CD4-positive, alpha-beta memory T cell (primary cell): ENCODE measurements around the gene RABGAP1. TPM values are rescaled to one million over a fixed set of nuclear protein-coding genes. Genes with fewer than 3 reads are reported as not detected.

Experiments
- CTCF ChIA-PET: fragments of 350-600 bp; sonication (Branson Sonifier 250); formaldehyde crosslinking; loops from one replicate; lab custom pipeline; 2021; ENCODE audit warnings: inconsistent platforms; ENCODE audit not compliant: partially characterized antibody; lab: Charles Lee
- POLR2A ChIA-PET: fragments of 350-600 bp; sonication (Branson Sonifier 250); formaldehyde crosslinking; loops from one replicate; lab custom pipeline; 2021; ENCODE audit not compliant: partially characterized antibody; lab: Charles Lee
- DNase-seq, 5 donors: peaks; one replicate each; pipeline versions ENCODE4 v3.0.0 to v3.0.0-alpha.2; 2020 to 2022; ENCODE audit warnings: mixed read lengths in 1 of 5
- H3K27ac ChIP-seq: one replicate; pipeline ENCODE4 v1.7.0; 2013; ENCODE audit warnings: low read depth, low read length
- H3K27me3 ChIP-seq: 2 replicates; pipeline ENCODE4 v1.7.0; 2013; ENCODE audit warnings: mild to moderate bottlenecking, low read length, moderate library complexity; ENCODE audit not compliant: insufficient read depth
- H3K36me3 ChIP-seq: 2 replicates; pipeline ENCODE4 v1.7.0; 2013; ENCODE audit warnings: mild to moderate bottlenecking, low read length, moderate library complexity; ENCODE audit not compliant: insufficient read depth
- H3K4me1 ChIP-seq: 2 replicates; pipeline ENCODE4 v1.7.0; 2013; ENCODE audit warnings: mild to moderate bottlenecking, low read length, moderate library complexity; ENCODE audit not compliant: insufficient read depth
- H3K4me3 ChIP-seq, 2 donors: one replicate each; pipeline ENCODE4 v1.7.0; 2013; ENCODE audit warnings: low read length in 2 of 2, mild to moderate bottlenecking in 1 of 2
- H3K9me3 ChIP-seq, 2 donors: one replicate each; pipeline ENCODE4 v1.7.0; 2013; ENCODE audit warnings: low read length in 2 of 2, control low read depth in 1 of 2; ENCODE audit not compliant: control insufficient read depth in 1 of 2
- H3K27ac Mint-ChIP-seq, 7 donors: one replicate each; pipeline ENCODE4 v1.8.0; 2020 to 2021; ENCODE audit warnings: mixed read lengths in 7 of 7, mild to moderate bottlenecking in 6 of 7, inconsistent platforms in 3 of 7, moderate library complexity in 3 of 7
- H3K27me3 Mint-ChIP-seq, 2 donors: one replicate each; pipeline ENCODE4 v1.8.0; 2020 to 2021; ENCODE audit warnings: mixed read lengths in 2 of 2
- H3K36me3 Mint-ChIP-seq, 2 donors: one replicate each; pipeline ENCODE4 v1.8.0; 2020 to 2021; ENCODE audit warnings: mixed read lengths in 2 of 2, inconsistent platforms in 1 of 2, mild to moderate bottlenecking in 1 of 2
- H3K4me1 Mint-ChIP-seq, 4 donors: one replicate each; pipeline ENCODE4 v1.8.0; 2020 to 2021; ENCODE audit warnings: mixed read lengths in 4 of 4, mild to moderate bottlenecking in 1 of 4
- H3K4me3 Mint-ChIP-seq, 8 donors: one replicate each; pipeline ENCODE4 v1.8.0; 2020 to 2021; ENCODE audit warnings: mixed read lengths in 8 of 8, mild to moderate bottlenecking in 7 of 8, moderate library complexity in 6 of 8, inconsistent platforms in 3 of 8
- H3K9me3 Mint-ChIP-seq, 8 donors: one replicate each; pipeline ENCODE4 v1.8.0; 2020 to 2021; ENCODE audit warnings: mixed read lengths in 8 of 8, mild to moderate bottlenecking in 5 of 8, inconsistent platforms in 3 of 8, moderate library complexity in 1 of 8
- intact Hi-C: fragments of 100-400 bp; cut with micrococcal nuclease; formaldehyde crosslinking; loops from one replicate; pipeline ENCODE4 v1.15.1; 2023
- polyA plus RNA-seq, 2 donors: library from polyadenylated mRNA; unstranded; fragments of 300-500 nt; fragmentation: Illumina TruSeq; gene quantifications; one replicate each; pipeline ENCODE4 v1.2.3, GENCODE V29; 2021
- total RNA-seq, 2 experiments: library from RNA; stranded (reverse); gene quantifications; one replicate each; pipeline ENCODE4 v1.2.3, GENCODE V29; 2021

Gene RABGAP1
- total and polyA plus RNA-seq, 4 experiments from 2014 or later, result 21.6 to 43.6 (median 33.7) TPM

DNA sequence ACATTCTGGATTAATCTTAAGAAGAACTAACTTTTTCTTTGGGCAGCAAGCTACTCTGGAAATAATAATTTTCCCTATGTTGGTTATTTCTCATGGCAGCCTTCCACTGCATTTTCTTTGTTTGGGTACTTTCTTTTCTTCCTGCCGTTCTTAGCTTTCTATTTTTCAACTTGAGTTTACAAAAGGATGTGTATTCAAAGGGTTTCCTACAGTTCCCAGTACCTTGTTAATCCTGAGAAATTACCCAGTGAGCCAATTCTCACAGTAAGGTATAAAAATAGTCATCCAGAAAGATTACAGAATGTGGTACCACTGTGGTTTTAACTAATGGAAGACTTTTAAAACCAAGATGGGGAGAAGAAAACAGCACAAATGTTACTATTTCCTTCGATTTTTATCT, 112.9 kb downstream of the RABGAP1 start:
- Mint-ChIP-seq H3K9me3 (no peaks in the 10 kb centered on the region), H3K4me1 (peaks cover 0 to 4% (median 0%) of the 10 kb centered on the region in 4 donors), H3K4me3 (no peak overlapping the region), H3K36me3 (peaks cover 8 to 18% of the 10 kb centered on the region in 2 donors), H3K27ac (no peak overlapping the region), H3K27me3 (no peaks in the 10 kb centered on the region)
- no peaks in the 10 kb centered on the region for H3K27me3 ChIP-seq
- DNase-seq, result no peak
- H3K9me3 ChIP-seq, result no peaks in the 10 kb centered on the region
- intact Hi-C loops, result no loop called here
- no peak overlapping the region for H3K4me3 ChIP-seq
- H3K27ac ChIP-seq, result no peak overlapping the region
- H3K4me1 ChIP-seq, result no peaks in the 10 kb centered on the region
- ChIA-PET CTCF (no interaction called here), POLR2A (no interaction called here)
- H3K36me3 ChIP-seq, result no peaks in the 10 kb centered on the region

DNA sequence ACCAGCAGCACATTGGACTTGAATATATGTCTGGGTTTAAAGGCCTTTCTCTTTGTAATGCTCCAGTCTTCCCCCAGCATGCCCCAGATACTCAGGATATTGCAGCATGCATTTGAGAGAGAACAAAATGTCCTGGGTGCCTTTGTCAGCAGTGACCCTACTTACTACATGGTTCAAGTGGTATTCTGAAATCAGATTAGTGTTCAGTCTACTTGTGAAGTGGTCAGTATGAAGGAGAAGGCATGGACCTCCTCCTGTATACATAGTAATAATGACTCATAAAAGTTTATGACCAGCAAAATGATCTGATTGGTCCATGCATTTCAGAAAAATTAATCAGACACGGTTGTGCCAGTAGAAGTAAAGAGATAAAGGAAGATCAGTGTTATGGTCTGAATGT, 118.0 kb downstream of the RABGAP1 start:
- H3K27me3 ChIP-seq, result no peaks in the 10 kb centered on the region
- intact Hi-C loops, result no loop called here
- H3K4me1 Mint-ChIP-seq, result peaks cover 0 to 1% (median 0%) of the 10 kb centered on the region in 4 donors
- H3K4me3 ChIP-seq, result no peak overlapping the region
- no peak overlapping the region for H3K27ac ChIP-seq
- no peaks in the 10 kb centered on the region for H3K9me3 Mint-ChIP-seq
- no peak overlapping the region for H3K27ac Mint-ChIP-seq
- H3K36me3 ChIP-seq, result no peaks in the 10 kb centered on the region
- no peak for DNase-seq
- H3K9me3 ChIP-seq, result no peaks in the 10 kb centered on the region
- POLR2A ChIA-PET, result no interaction called here
- no peak overlapping the region for H3K4me3 Mint-ChIP-seq
- peaks cover 3 to 9% of the 10 kb centered on the region in 2 donors for H3K36me3 Mint-ChIP-seq
- H3K4me1 ChIP-seq, result no peaks in the 10 kb centered on the region
- CTCF ChIA-PET, result no interaction called here
- H3K27me3 Mint-ChIP-seq, result no peaks in the 10 kb centered on the region

DNA sequence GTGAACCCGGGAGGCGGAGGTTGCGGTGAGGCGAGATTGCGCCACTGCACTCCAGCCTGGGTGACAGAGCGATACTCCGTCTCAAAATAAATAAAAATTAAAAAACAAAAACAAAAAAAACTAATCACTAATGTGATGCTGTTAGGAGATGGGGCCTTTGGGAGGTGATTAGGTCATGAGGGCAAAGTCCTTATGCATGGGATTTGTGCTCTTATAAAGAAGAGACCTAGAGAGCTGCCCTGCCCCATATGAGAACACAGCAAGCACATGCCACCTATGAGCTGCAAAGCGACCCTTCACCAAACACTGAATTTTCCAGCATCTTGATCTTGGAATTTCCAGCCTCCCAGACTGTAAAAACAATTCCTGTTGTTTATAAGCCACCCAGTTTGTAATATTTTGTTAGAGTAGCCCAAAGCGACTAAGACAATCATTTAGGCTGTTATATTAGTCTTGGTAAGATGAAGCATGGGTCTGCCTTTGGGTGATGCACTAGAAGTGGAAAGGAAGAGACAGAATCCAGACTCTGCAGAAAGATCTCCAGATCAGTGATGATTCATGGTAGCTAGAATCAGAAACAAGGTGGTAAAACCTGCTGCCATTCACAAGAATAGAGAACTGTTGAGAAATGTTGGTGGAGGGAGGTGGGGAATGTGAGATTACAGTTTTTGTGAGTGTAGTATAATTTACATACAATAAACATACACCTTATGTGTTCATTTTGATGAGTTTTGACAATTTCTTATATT, 118.8 kb downstream of the RABGAP1 start:
- H3K27ac Mint-ChIP-seq, result no peak overlapping the region
- no peak for DNase-seq
- H3K4me3 ChIP-seq, result no peak overlapping the region
- intact Hi-C loops, result no loop called here
- peaks cover 1% of the 10 kb centered on the region for H3K36me3 ChIP-seq
- no peaks in the 10 kb centered on the region for H3K9me3 Mint-ChIP-seq
- ChIA-PET CTCF (no interaction called here), POLR2A (no interaction called here)
- H3K4me1 ChIP-seq, result no peaks in the 10 kb centered on the region
- H3K4me3 Mint-ChIP-seq, result no peak overlapping the region
- H3K36me3 Mint-ChIP-seq, result peaks cover 6 to 13% of the 10 kb centered on the region in 2 donors
- no peaks in the 10 kb centered on the region for H3K27me3 Mint-ChIP-seq
- no peaks in the 10 kb centered on the region for H3K9me3 ChIP-seq
- H3K4me1 Mint-ChIP-seq, result peaks cover 0 to 1% (median 0%) of the 10 kb centered on the region in 4 donors
- H3K27me3 ChIP-seq, result no peaks in the 10 kb centered on the region
- H3K27ac ChIP-seq, result no peak overlapping the region

DNA sequence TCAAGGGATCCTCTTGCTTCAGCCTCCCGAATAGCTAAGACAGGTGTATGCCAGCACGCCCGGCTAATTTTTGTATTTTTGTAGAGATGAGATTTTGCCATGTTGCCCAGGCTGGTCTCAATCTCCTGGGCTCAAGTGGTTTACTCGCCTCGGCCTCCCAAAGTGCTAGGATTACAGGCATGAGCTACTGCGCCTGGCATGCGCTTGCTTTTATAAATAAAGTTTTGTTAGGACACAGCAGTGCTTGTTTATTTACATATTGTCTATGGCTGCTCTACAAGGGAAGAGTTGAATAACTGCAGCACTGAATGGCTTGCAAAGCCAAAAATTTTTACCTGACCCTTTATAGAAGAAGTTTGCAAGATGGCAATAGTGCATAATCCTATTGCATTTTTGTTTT, 120.4 kb downstream of the RABGAP1 start:
- Mint-ChIP-seq H3K4me1 (peaks cover 0 to 1% (median 0%) of the 10 kb centered on the region in 4 donors), H3K9me3 (no peaks in the 10 kb centered on the region), H3K36me3 (peaks cover 18 to 28% of the 10 kb centered on the region in 2 donors), H3K4me3 (no peak overlapping the region), H3K27me3 (no peaks in the 10 kb centered on the region), H3K27ac (no peak overlapping the region)
- no peak for DNase-seq
- H3K36me3 ChIP-seq, result peaks cover 16% of the 10 kb centered on the region
- no peaks in the 10 kb centered on the region for H3K9me3 ChIP-seq
- ChIA-PET POLR2A (no interaction called here), CTCF (no interaction called here)
- no peak overlapping the region for H3K4me3 ChIP-seq
- no peak overlapping the region for H3K27ac ChIP-seq
- intact Hi-C loops, result no loop called here
- H3K27me3 ChIP-seq, result no peaks in the 10 kb centered on the region
- no peaks in the 10 kb centered on the region for H3K4me1 ChIP-seq

DNA sequence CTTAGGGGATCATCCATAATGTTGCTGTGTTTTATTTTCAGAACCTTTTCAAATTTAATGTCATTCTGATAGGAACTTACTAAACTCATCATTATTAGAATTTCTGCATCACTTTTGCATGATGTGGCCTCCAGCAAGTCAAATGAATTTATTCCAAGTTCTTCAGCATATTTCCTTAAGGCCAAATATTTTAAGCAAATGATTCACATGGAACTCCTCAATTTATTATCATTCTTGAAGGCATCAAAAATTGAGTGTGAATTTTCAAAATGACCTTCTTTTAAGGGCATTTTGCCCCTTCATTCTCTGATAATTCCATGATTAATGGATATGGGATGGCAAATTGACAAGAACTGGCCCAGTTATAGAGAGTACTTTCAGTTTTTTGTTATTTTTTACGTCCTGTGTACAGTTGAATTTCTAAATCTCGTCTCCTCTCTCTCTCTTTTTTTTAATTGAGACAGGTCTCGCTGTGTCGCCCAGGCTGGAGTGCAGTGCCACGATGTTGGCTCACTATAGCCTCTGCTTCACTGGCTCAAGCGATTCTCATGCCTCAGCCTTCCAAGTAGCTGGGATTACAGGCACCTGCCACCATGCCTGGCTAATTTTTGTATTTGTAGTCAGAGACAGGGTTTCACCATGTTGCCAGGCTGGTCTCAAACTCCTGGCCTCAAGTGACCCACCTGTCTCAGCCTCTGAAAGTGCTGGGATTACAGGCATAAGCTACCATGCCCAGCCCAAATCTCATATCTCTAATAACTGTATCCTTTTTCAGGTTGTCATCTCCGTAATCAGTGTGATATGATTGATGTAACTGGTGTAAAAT, 121.7 kb downstream of the RABGAP1 start:
- Histone ChIP-seq H3K27me3 (no peaks in the 10 kb centered on the region), H3K4me3 (no peak overlapping the region), H3K4me1 (no peaks in the 10 kb centered on the region), H3K9me3 (no peaks in the 10 kb centered on the region), H3K36me3 (peaks cover 19% of the 10 kb centered on the region), H3K27ac (no peak overlapping the region)
- Mint-ChIP-seq H3K36me3 (peaks cover 30 to 41% of the 10 kb centered on the region in 2 donors), H3K27me3 (no peaks in the 10 kb centered on the region), H3K4me1 (peaks cover 0 to 1% (median 0%) of the 10 kb centered on the region in 4 donors), H3K4me3 (no peak overlapping the region), H3K27ac (peak overlapping the region in 1 of 7 donors; percentile 58), H3K9me3 (no peaks in the 10 kb centered on the region)
- CTCF ChIA-PET, result no interaction called here
- DNase-seq, result no peak
- POLR2A ChIA-PET, result no interaction called here
- intact Hi-C loops, result no loop called here

DNA sequence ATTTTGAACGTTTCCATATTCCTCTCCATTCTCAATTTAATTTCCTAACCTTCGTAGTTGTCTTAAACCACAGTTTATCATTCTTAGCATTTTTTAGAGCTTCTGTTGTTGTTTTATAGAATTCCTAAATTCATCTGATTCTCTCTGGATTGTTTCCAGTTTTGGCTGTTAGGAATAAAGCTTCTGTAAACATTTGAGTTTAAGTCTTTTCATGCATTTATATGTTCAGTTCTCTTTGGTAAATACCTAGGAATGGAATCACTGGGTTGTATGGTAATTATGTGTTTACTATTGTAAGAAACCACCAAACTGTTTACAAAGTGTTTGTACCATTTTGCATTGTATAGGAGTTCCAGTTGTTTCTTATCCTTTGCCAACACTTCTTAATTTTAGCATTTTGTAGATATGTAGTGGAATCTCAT, 122.4 kb downstream of the RABGAP1 start:
- H3K27me3 Mint-ChIP-seq, result no peaks in the 10 kb centered on the region

DNA sequence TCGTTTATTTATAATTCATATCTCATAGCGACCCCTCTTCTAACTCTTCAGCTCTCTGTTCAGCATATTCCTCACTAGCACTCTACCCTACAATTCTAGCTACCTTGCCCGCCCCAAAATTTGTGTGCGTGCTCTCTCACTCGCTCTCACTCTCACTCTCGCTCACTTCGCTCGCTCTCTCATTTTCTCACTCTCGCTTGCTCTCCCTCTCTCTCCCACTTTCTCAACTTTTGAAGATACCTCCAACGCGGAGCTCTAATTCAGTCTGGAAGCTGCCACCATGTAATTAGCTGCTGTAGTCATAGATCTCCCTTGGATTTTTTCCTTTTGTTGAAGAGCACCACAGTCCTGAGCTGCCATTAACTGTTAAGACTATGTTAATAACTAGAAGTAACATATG, 123.1 kb downstream of the RABGAP1 start:
- ChIA-PET POLR2A (no interaction called here), CTCF (no interaction called here)
- peaks cover 0 to 1% (median 0%) of the 10 kb centered on the region in 4 donors for H3K4me1 Mint-ChIP-seq
- peak overlapping the region in 1 of 7 donors; percentile 20 for H3K27ac Mint-ChIP-seq
- no peaks in the 10 kb centered on the region for H3K27me3 Mint-ChIP-seq
- H3K4me3 Mint-ChIP-seq, result no peak overlapping the region
- no peaks in the 10 kb centered on the region for H3K9me3 ChIP-seq
- no peak overlapping the region for H3K27ac ChIP-seq
- no peak overlapping the region for H3K4me3 ChIP-seq
- no peaks in the 10 kb centered on the region for H3K9me3 Mint-ChIP-seq
- no peak for DNase-seq
- peaks cover 33 to 47% of the 10 kb centered on the region in 2 donors for H3K36me3 Mint-ChIP-seq
- H3K4me1 ChIP-seq, result no peaks in the 10 kb centered on the region
- no peaks in the 10 kb centered on the region for H3K27me3 ChIP-seq
- intact Hi-C loops, result no loop called here
- H3K36me3 ChIP-seq, result peaks cover 19% of the 10 kb centered on the region

More for the DNA sequence above, 122.4 kb downstream of the RABGAP1 start:
- H3K36me3 ChIP-seq, result peaks cover 19% of the 10 kb centered on the region
- no peaks in the 10 kb centered on the region for H3K4me1 ChIP-seq
- peaks cover 33 to 44% of the 10 kb centered on the region in 2 donors for H3K36me3 Mint-ChIP-seq
- peaks cover 0 to 1% (median 0%) of the 10 kb centered on the region in 4 donors for H3K4me1 Mint-ChIP-seq
- ChIA-PET POLR2A (no interaction called here), CTCF (no interaction called here)
- no peaks in the 10 kb centered on the region for H3K9me3 Mint-ChIP-seq
- DNase-seq, result no peak
- H3K4me3 Mint-ChIP-seq, result no peak overlapping the region
- no peak overlapping the region for H3K27ac ChIP-seq
- H3K27ac Mint-ChIP-seq, result no peak overlapping the region
- intact Hi-C loops, result no loop called here
- H3K4me3 ChIP-seq, result no peak overlapping the region
- no peaks in the 10 kb centered on the region for H3K9me3 ChIP-seq
- no peaks in the 10 kb centered on the region for H3K27me3 ChIP-seq
